ENCODE data around the gene BMP6. TPM values are rescaled to one million over a fixed set of nuclear protein-coding genes. Genes with fewer than 3 reads are reported as not detected.

The BMP6 gene
- total and polyA plus RNA-seq, 2 experiments from 2014 or later: 0.74 TPM; not detected in 1

DNA sequence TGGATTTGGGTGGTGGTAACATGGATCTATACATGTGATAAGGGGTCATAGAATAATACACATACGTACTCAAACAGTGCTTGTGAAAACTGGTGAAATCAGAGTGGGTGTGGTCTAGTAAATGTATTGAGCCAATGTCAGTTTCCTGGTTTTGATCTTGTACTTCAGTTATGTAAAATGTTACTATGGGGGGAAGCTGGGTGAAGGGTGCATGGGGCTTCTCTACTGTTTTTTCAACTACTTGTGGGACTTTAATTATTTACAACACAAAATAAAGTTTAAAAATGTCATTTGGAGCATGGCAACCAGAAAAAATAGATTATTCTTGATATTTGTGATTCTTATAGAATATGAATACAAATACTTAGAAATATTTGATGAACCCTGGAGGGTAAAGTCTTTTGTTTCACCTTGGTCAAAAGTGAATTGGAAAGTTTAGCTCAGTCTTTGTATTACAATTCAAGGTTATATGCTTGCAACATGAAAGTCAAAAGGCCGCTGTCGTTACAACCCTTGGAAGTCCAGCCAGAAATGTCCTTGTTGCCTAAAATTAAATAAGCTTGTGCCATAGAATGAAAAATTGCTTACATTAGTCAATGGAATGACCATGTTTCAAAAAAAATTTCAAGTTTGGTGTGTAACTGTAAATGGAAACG is 110.6 kb downstream of the BMP6 start:
- Histone ChIP-seq H3K9me3 (ENCODE audit: low read depth) (no peaks in the 10 kb centered on the region), H3K4me1 (ENCODE audit: low read depth) (no peaks in the 10 kb centered on the region), H3K4me3 (no peak overlapping the region), H3K27ac (no peak overlapping the region), H3K36me3 (no peaks in the 10 kb centered on the region), H3K27me3 (no peaks in the 10 kb centered on the region)
- TF ChIP-seq, protein P1, sequence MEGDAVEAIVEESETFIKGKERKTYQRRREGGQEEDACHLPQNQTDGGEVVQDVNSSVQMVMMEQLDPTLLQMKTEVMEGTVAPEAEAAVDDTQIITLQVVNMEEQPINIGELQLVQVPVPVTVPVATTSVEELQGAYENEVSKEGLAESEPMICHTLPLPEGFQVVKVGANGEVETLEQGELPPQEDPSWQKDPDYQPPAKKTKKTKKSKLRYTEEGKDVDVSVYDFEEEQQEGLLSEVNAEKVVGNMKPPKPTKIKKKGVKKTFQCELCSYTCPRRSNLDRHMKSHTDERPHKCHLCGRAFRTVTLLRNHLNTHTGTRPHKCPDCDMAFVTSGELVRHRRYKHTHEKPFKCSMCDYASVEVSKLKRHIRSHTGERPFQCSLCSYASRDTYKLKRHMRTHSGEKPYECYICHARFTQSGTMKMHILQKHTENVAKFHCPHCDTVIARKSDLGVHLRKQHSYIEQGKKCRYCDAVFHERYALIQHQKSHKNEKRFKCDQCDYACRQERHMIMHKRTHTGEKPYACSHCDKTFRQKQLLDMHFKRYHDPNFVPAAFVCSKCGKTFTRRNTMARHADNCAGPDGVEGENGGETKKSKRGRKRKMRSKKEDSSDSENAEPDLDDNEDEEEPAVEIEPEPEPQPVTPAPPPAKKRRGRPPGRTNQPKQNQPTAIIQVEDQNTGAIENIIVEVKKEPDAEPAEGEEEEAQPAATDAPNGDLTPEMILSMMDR (IDR thresholded peaks at IDR 0.05; ENCODE audit: low read depth, low read length): no peak
- no peak for DNase-seq (ENCODE audit: low read depth in 1 of 2, low spot score in 1 of 2)

- no peaks in the 10 kb centered on the region for H3K27me3 ChIP-seq
- H3K27ac ChIP-seq: no peak overlapping the region
- no peaks in the 10 kb centered on the region for H3K36me3 ChIP-seq
- DNase-seq (ENCODE audit: low read depth in 1 of 2, low spot score in 1 of 2): peak in 1 of 2 donors; percentile 76
- no peaks in the 10 kb centered on the region for H3K4me1 ChIP-seq (ENCODE audit: low read depth)
- H3K9me3 ChIP-seq (ENCODE audit: low read depth): no peaks in the 10 kb centered on the region
- no peak overlapping the region for H3K4me3 ChIP-seq
- TF ChIP-seq, protein P1 (IDR thresholded peaks at IDR 0.05; ENCODE audit: low read depth, low read length): no peak
These were observed 116.0 kb downstream of the BMP6 start for GRCh38 chr6:7841781-7842468.

- H3K4me3 ChIP-seq: no peak overlapping the region
- no peaks in the 10 kb centered on the region for H3K4me1 ChIP-seq (ENCODE audit: low read depth)
- H3K9me3 ChIP-seq (ENCODE audit: low read depth): no peaks in the 10 kb centered on the region
- H3K27ac ChIP-seq: no peak overlapping the region
- DNase-seq (ENCODE audit: low read depth in 1 of 2, low spot score in 1 of 2): peak in 1 of 2 donors; percentile 75
- TF ChIP-seq, protein P1 (IDR thresholded peaks at IDR 0.05; ENCODE audit: low read depth, low read length): peak; percentile 77
- H3K36me3 ChIP-seq: no peaks in the 10 kb centered on the region
- no peaks in the 10 kb centered on the region for H3K27me3 ChIP-seq
These were observed 121.3 kb downstream of the BMP6 start for GRCh38 chr6:7846966-7847818.

DNA sequence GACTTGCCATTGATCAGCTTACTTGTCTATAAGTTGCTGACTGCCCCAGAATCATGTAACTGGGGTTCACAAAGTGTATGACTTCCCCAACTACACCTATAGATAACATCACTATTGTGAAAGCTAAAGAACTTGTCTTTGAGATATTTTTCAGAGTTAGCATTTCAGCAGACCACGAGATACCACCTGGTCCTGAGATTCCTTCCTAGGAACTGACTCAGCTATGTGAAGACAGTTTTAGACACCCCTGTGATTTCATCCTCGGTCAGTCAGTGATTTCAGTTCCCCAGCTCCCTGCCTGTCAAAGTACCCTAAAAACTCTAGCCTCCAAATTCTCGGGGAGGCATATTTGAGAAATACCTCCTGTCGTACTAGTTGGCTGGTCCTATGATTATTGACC is 122.3 kb downstream of the BMP6 start:
- Histone ChIP-seq H3K9me3 (ENCODE audit: low read depth) (no peaks in the 10 kb centered on the region), H3K27me3 (no peaks in the 10 kb centered on the region), H3K27ac (no peak overlapping the region), H3K36me3 (no peaks in the 10 kb centered on the region), H3K4me1 (ENCODE audit: low read depth) (no peaks in the 10 kb centered on the region), H3K4me3 (no peak overlapping the region)
- TF ChIP-seq, protein P1 (IDR thresholded peaks at IDR 0.05; ENCODE audit: low read depth, low read length): no peak
- DNase-seq (ENCODE audit: low read depth in 1 of 2, low spot score in 1 of 2): no peak

GRCh38 chr6:7851780-7852179 is 125.9 kb downstream of the BMP6 start:
- Histone ChIP-seq H3K27me3 (no peaks in the 10 kb centered on the region), H3K4me3 (no peak overlapping the region), H3K9me3 (ENCODE audit: low read depth) (no peaks in the 10 kb centered on the region), H3K27ac (no peak overlapping the region), H3K4me1 (ENCODE audit: low read depth) (no peaks in the 10 kb centered on the region), H3K36me3 (no peaks in the 10 kb centered on the region)
- DNase-seq (ENCODE audit: low read depth in 1 of 2, low spot score in 1 of 2): no peak
- TF ChIP-seq, protein P1 (IDR thresholded peaks at IDR 0.05; ENCODE audit: low read depth, low read length): no peak
